ENCODE data around the gene LEKR1. TPM values are rescaled to one million over a fixed set of nuclear protein-coding genes. Genes with fewer than 3 reads are reported as not detected.
"Not testable (repeated sequence)": the region's sequence is repeated elsewhere in the genome, so short reads cannot be mapped to it uniquely, and the experiment has no call there.

Gene LEKR1
- total RNA-seq, 2 experiments from 2014 or later = 0.16 TPM; not detected in 1

DNA sequence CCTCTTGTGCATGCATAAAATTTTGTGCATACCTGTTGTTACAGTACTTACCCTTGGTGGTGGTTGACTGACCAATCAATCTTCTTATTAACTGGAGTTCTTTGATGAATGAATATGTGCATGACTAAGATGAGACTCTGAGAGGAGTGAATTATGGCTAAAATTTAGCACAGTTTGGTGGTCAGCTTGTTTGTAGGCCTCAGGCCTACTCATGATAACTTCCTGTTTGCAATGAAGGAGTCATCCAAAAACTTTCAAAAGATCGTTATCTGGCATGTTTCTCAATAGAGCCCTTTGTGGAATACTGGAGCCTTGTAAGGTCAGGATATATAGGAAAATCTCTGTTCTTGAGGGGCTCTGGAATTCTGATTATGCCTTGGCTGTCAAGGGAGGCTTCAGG lies 66.5 kb downstream of the LEKR1 start:
- Histone ChIP-seq H3K9me2 (ENCODE audit: insufficient read depth, low read length) (no peaks in the 10 kb centered on the region), H3K4me1 (ENCODE audit: insufficient read depth, low read length, poor library complexity, severe bottlenecking) (no peaks in the 10 kb centered on the region), H2AFZ (ENCODE audit: low read length) (no peak overlapping the region), H3K9me3 (ENCODE audit: low read length) (no peaks in the 10 kb centered on the region), H3K4me3 (ENCODE audit: low read depth, low read length, poor library complexity, severe bottlenecking) (no peak overlapping the region), H3K27ac (ENCODE audit: low read depth, low read length, poor library complexity, severe bottlenecking) (no peak overlapping the region), H4K20me1 (ENCODE audit: insufficient read depth, low read length) (no peaks in the 10 kb centered on the region), H3K79me2 (ENCODE audit: insufficient read depth, low read depth, low read length) (no peaks in the 10 kb centered on the region), H3K4me2 (ENCODE audit: low read length) (no peak overlapping the region), H3K36me3 (ENCODE audit: insufficient read depth, low read length) (no peaks in the 10 kb centered on the region)
- intact Hi-C loops (cut with micrococcal nuclease; ENCODE audit: unreplicated experiment) = no loop called here
- BruUV-seq (replicated peaks) = no TSS peak
- no peak for TF ChIP-seq EZH2phosphoT487 (IDR thresholded peaks at IDR 0.05; ENCODE audit: borderline replicate concordance, low read depth, low read length)
- no peak for DNase-seq (ENCODE audit: low spot score)
- ChIA-PET CTCF (ENCODE audit: unreplicated experiment) (no interaction called here), POLR2A (no interaction called here)

DNA sequence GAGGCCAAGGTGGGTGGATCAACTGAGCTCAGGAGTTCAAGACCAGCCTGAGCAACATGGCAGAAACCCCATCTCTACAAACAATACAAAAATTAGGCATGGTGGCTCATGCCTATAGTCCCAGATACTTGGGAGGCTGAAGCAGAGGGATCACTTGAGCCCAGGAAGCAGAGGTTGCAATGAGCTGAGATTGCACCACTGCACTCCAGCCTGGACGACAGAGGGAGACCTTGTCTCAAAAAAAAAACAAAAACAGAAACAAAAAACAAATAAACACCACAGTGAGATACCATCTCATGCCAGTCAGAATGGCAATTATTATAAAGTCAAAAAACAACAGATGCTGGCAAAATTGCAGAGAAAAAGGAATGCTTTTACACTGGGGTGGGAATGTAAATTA lies 69.2 kb downstream of the LEKR1 start:
- H3K36me3 ChIP-seq (ENCODE audit: insufficient read depth, low read length); H3K27ac ChIP-seq (ENCODE audit: low read depth, low read length, poor library complexity, severe bottlenecking); H2AFZ ChIP-seq (ENCODE audit: low read length); H3K9me2 ChIP-seq (ENCODE audit: insufficient read depth, low read length); DNase-seq (ENCODE audit: low spot score); H3K79me2 ChIP-seq (ENCODE audit: insufficient read depth, low read depth, low read length); CTCF ChIA-PET (ENCODE audit: unreplicated experiment); POLR2A ChIA-PET; H3K4me1 ChIP-seq (ENCODE audit: insufficient read depth, low read length, poor library complexity, severe bottlenecking); H4K20me1 ChIP-seq (ENCODE audit: insufficient read depth, low read length); BruUV-seq (replicated peaks); H3K4me3 ChIP-seq (ENCODE audit: low read depth, low read length, poor library complexity, severe bottlenecking); H3K4me2 ChIP-seq (ENCODE audit: low read length); H3K9me3 ChIP-seq (ENCODE audit: low read length): not testable (repeated sequence)
- intact Hi-C loops (cut with micrococcal nuclease; ENCODE audit: unreplicated experiment) = loop anchor here (5.0 kb wide), 1 partner anchor 187 kb away; no protein-coding TSS in a partner anchor

DNA sequence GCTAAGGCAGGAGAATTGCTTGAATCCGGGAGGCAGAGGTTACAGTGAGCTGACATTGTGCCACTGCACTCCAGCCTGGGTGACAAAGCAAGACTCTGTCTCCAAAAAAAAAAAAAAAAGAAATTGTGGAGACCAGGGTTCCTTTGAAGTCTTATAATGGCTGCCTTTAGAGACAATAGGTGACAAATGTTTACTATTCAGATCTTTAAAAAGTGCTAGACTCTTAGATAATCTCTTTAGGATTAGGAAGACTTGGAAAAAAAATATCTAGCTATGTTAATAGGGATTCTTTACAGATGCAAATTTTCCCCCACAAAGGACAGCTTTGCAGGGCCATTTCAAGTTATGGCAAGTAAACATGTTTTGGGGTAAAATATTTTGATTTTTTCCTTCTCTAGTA lies 71.7 kb downstream of the LEKR1 start:
- intact Hi-C loops (cut with micrococcal nuclease; ENCODE audit: unreplicated experiment) = loop anchor here (5.0 kb wide), 1 partner anchor 184 kb away; no protein-coding TSS in a partner anchor
- H4K20me1 ChIP-seq (ENCODE audit: insufficient read depth, low read length); H3K4me1 ChIP-seq (ENCODE audit: insufficient read depth, low read length, poor library complexity, severe bottlenecking); H3K27ac ChIP-seq (ENCODE audit: low read depth, low read length, poor library complexity, severe bottlenecking); H3K4me2 ChIP-seq (ENCODE audit: low read length); H3K9me2 ChIP-seq (ENCODE audit: insufficient read depth, low read length); H3K36me3 ChIP-seq (ENCODE audit: insufficient read depth, low read length); H3K9me3 ChIP-seq (ENCODE audit: low read length); BruUV-seq (replicated peaks); H3K4me3 ChIP-seq (ENCODE audit: low read depth, low read length, poor library complexity, severe bottlenecking); H2AFZ ChIP-seq (ENCODE audit: low read length); CTCF ChIA-PET (ENCODE audit: unreplicated experiment); DNase-seq (ENCODE audit: low spot score); H3K79me2 ChIP-seq (ENCODE audit: insufficient read depth, low read depth, low read length): not testable (repeated sequence)
- POLR2A ChIA-PET = interaction anchor here (0.7 to 1.6 kb wide), 3 partner anchors 9 to 584 kb away, joined by 3 to 4 read pairs (median 3); no protein-coding TSS in a partner anchor

DNA sequence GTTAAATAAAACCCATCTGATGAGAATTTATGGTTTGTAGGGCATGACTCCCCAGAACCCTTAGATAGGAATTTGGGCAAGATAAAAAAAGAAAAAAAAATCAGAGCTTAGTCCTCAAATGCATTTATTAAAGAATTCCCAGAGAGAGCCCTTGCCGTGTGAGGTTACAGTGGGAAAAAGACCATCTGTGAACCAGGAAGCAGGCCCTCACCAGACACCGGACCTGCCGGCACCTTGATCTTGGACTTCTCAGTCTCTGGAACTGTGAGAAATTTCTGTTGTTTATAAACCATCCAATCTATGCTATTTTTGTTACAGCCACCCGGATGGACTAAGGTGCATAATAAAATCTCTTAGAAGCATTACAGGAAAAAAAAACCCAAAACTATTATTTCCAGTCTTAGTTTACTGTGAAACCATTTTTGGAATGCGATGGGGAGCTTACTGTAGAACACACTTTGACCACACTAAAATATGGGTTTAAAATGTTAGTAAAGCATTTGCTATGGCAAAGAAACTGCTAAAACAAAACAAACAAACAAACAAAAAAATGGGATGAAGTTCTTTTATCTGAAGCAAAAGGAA lies 72.2 kb downstream of the LEKR1 start:
- DNase-seq (ENCODE audit: low spot score) = no peak
- intact Hi-C loops (cut with micrococcal nuclease; ENCODE audit: unreplicated experiment) = loop anchor here (5.0 kb wide), 1 partner anchor 184 kb away; no protein-coding TSS in a partner anchor
- TF ChIP-seq, protein P1, sequence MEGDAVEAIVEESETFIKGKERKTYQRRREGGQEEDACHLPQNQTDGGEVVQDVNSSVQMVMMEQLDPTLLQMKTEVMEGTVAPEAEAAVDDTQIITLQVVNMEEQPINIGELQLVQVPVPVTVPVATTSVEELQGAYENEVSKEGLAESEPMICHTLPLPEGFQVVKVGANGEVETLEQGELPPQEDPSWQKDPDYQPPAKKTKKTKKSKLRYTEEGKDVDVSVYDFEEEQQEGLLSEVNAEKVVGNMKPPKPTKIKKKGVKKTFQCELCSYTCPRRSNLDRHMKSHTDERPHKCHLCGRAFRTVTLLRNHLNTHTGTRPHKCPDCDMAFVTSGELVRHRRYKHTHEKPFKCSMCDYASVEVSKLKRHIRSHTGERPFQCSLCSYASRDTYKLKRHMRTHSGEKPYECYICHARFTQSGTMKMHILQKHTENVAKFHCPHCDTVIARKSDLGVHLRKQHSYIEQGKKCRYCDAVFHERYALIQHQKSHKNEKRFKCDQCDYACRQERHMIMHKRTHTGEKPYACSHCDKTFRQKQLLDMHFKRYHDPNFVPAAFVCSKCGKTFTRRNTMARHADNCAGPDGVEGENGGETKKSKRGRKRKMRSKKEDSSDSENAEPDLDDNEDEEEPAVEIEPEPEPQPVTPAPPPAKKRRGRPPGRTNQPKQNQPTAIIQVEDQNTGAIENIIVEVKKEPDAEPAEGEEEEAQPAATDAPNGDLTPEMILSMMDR (conservative IDR thresholded peaks at IDR 0.05; ENCODE audit: low read length) = no peak
- TF ChIP-seq EZH2phosphoT487 (IDR thresholded peaks at IDR 0.05; ENCODE audit: borderline replicate concordance, low read depth, low read length) = no peak
- no peak overlapping the region for H3K4me3 ChIP-seq (ENCODE audit: low read depth, low read length, poor library complexity, severe bottlenecking)
- no peak overlapping the region for H3K4me2 ChIP-seq (ENCODE audit: low read length)
- no peaks in the 10 kb centered on the region for H3K79me2 ChIP-seq (ENCODE audit: insufficient read depth, low read depth, low read length)
- H4K20me1 ChIP-seq (ENCODE audit: insufficient read depth, low read length) = no peaks in the 10 kb centered on the region
- ChIA-PET CTCF (ENCODE audit: unreplicated experiment) (no interaction called here), POLR2A (interaction anchor here (0.7 to 1.6 kb wide), 2 partner anchors 10 to 18 kb away, joined by 3 to 4 read pairs; no protein-coding TSS in a partner anchor)
- H3K9me3 ChIP-seq (ENCODE audit: low read length) = no peaks in the 10 kb centered on the region
- H3K36me3 ChIP-seq (ENCODE audit: insufficient read depth, low read length) = no peaks in the 10 kb centered on the region
- H3K27ac ChIP-seq (ENCODE audit: low read depth, low read length, poor library complexity, severe bottlenecking) = no peak overlapping the region
- H3K4me1 ChIP-seq (ENCODE audit: insufficient read depth, low read length, poor library complexity, severe bottlenecking) = no peaks in the 10 kb centered on the region
- H3K9me2 ChIP-seq (ENCODE audit: insufficient read depth, low read length) = no peaks in the 10 kb centered on the region
- no peak overlapping the region for H2AFZ ChIP-seq (ENCODE audit: low read length)
- BruUV-seq (replicated peaks) = no TSS peak

Data from OCI-LY7 (cell line).